Measurements from ENCODE around the gene TMEM121. TPM values are rescaled to one million over a fixed set of nuclear protein-coding genes. Genes with fewer than 3 reads are reported as not detected.
"Not testable (repeated sequence)": the region's sequence is repeated elsewhere in the genome, so short reads cannot be mapped to it uniquely, and the experiment has no call there.

The TMEM121 gene
- total and polyA plus RNA-seq, 5 donors from 2014 or later, result 1.8 to 5.8 (median 3.7) TPM

GRCh38 chr14:105541218-105541875 lies 15.0 kb downstream of the TMEM121 start:
- Histone ChIP-seq H3K36me3 (ENCODE audit: control insufficient read depth, insufficient read depth, low read length) (no peaks in the 10 kb centered on the region), H3K4me3 (ENCODE audit: low read depth, low read length) (no peak overlapping the region), H3K4me1 (ENCODE audit: control insufficient read depth, insufficient read depth, low read length, poor library complexity, severe bottlenecking) (peaks cover 6% of the 10 kb centered on the region), H3K27me3 (ENCODE audit: control insufficient read depth, insufficient read depth, low read length) (peaks cover 8% of the 10 kb centered on the region), H3K9me3 (ENCODE audit: control insufficient read depth in 2 of 2, low read length in 2 of 2) (peaks cover 0 to 6% of the 10 kb centered on the region in 2 experiments), H3K27ac (ENCODE audit: insufficient read depth, low read length, poor library complexity, severe bottlenecking) (no peak overlapping the region)
- peaks cover 0 to 2% (median 0%) of the 10 kb centered on the region in 4 donors for H3K4me1 Mint-ChIP-seq
- H3K36me3 Mint-ChIP-seq, result no peaks in the 10 kb centered on the region
- H3K9me3 Mint-ChIP-seq, result peaks cover 0 to 2% (median 1%) of the 10 kb centered on the region in 7 donors
- DNase-seq (no peak), ATAC-seq (ENCODE audit: low read depth in 2 of 2) (no peak)
- H3K27me3 Mint-ChIP-seq, result peaks cover 18% of the 10 kb centered on the region
- H3K4me3 Mint-ChIP-seq, result no peak overlapping the region
- no peak overlapping the region for H3K27ac Mint-ChIP-seq

GRCh38 chr14:105545676-105546075 lies 19.3 kb downstream of the TMEM121 start:
- H3K27me3 Mint-ChIP-seq; H3K4me3 ChIP-seq (ENCODE audit: low read depth, low read length); H3K9me3 Mint-ChIP-seq; H3K36me3 Mint-ChIP-seq; H3K4me1 ChIP-seq (ENCODE audit: control insufficient read depth, insufficient read depth, low read length, poor library complexity, severe bottlenecking); H3K36me3 ChIP-seq (ENCODE audit: control insufficient read depth, insufficient read depth, low read length); H3K27me3 ChIP-seq (ENCODE audit: control insufficient read depth, insufficient read depth, low read length); ATAC-seq (ENCODE audit: low read depth in 2 of 2); H3K27ac ChIP-seq (ENCODE audit: insufficient read depth, low read length, poor library complexity, severe bottlenecking); H3K4me3 Mint-ChIP-seq; H3K27ac Mint-ChIP-seq; H3K4me1 Mint-ChIP-seq; DNase-seq; H3K9me3 ChIP-seq (ENCODE audit: control insufficient read depth in 2 of 2, low read length in 2 of 2): not testable (repeated sequence)

- H3K9me3 Mint-ChIP-seq, DNase-seq: not testable (repeated sequence)
Measured at GRCh38 chr14:105546410-105546809, 20.0 kb downstream of the TMEM121 start.

GRCh38 chr14:105547072-105547471 lies 20.7 kb downstream of the TMEM121 start:
- H3K4me1 Mint-ChIP-seq; H3K4me1 ChIP-seq (ENCODE audit: control insufficient read depth, insufficient read depth, low read length, poor library complexity, severe bottlenecking); ATAC-seq (ENCODE audit: low read depth in 2 of 2); H3K27ac Mint-ChIP-seq; H3K27ac ChIP-seq (ENCODE audit: insufficient read depth, low read length, poor library complexity, severe bottlenecking); H3K9me3 Mint-ChIP-seq; H3K9me3 ChIP-seq (ENCODE audit: control insufficient read depth in 2 of 2, low read length in 2 of 2); H3K27me3 Mint-ChIP-seq; DNase-seq; H3K27me3 ChIP-seq (ENCODE audit: control insufficient read depth, insufficient read depth, low read length); H3K4me3 Mint-ChIP-seq; H3K36me3 ChIP-seq (ENCODE audit: control insufficient read depth, insufficient read depth, low read length); H3K36me3 Mint-ChIP-seq; H3K4me3 ChIP-seq (ENCODE audit: low read depth, low read length): not testable (repeated sequence)

More at GRCh38 chr14:105546410-105546809, 20.0 kb downstream of the TMEM121 start:
- not testable (repeated sequence) for H3K4me1 Mint-ChIP-seq; H3K9me3 ChIP-seq (ENCODE audit: control insufficient read depth in 2 of 2, low read length in 2 of 2); H3K36me3 ChIP-seq (ENCODE audit: control insufficient read depth, insufficient read depth, low read length); H3K4me1 ChIP-seq (ENCODE audit: control insufficient read depth, insufficient read depth, low read length, poor library complexity, severe bottlenecking); ATAC-seq (ENCODE audit: low read depth in 2 of 2); H3K4me3 Mint-ChIP-seq; H3K27me3 Mint-ChIP-seq; H3K27ac ChIP-seq (ENCODE audit: insufficient read depth, low read length, poor library complexity, severe bottlenecking); H3K27me3 ChIP-seq (ENCODE audit: control insufficient read depth, insufficient read depth, low read length); H3K4me3 ChIP-seq (ENCODE audit: low read depth, low read length); H3K27ac Mint-ChIP-seq; H3K36me3 Mint-ChIP-seq

GRCh38 chr14:105547741-105548169 lies 21.4 kb downstream of the TMEM121 start:
- Mint-ChIP-seq H3K9me3 (peaks cover 0 to 2% (median 0%) of the 10 kb centered on the region in 7 donors), H3K27me3 (peaks cover 10% of the 10 kb centered on the region), H3K4me1 (no peaks in the 10 kb centered on the region), H3K27ac (no peak overlapping the region), H3K4me3 (no peak overlapping the region), H3K36me3 (no peaks in the 10 kb centered on the region)
- no peak for DNase-seq
- Histone ChIP-seq H3K4me3 (ENCODE audit: low read depth, low read length) (no peak overlapping the region), H3K36me3 (ENCODE audit: control insufficient read depth, insufficient read depth, low read length) (no peaks in the 10 kb centered on the region), H3K4me1 (ENCODE audit: control insufficient read depth, insufficient read depth, low read length, poor library complexity, severe bottlenecking) (no peaks in the 10 kb centered on the region), H3K27me3 (ENCODE audit: control insufficient read depth, insufficient read depth, low read length) (peaks cover 8% of the 10 kb centered on the region), H3K27ac (ENCODE audit: insufficient read depth, low read length, poor library complexity, severe bottlenecking) (no peak overlapping the region), H3K9me3 (ENCODE audit: control insufficient read depth in 2 of 2, low read length in 2 of 2) (peaks cover 0 to 6% of the 10 kb centered on the region in 2 experiments)
- ATAC-seq (ENCODE audit: low read depth in 2 of 2), result no peak

- ATAC-seq (ENCODE audit: low read depth in 2 of 2), result no peak
- Histone ChIP-seq H3K9me3 (ENCODE audit: control insufficient read depth in 2 of 2, low read length in 2 of 2) (no peaks in the 10 kb centered on the region), H3K4me1 (ENCODE audit: control insufficient read depth, insufficient read depth, low read length, poor library complexity, severe bottlenecking) (no peaks in the 10 kb centered on the region), H3K27me3 (ENCODE audit: control insufficient read depth, insufficient read depth, low read length) (no peaks in the 10 kb centered on the region), H3K4me3 (ENCODE audit: low read depth, low read length) (no peak overlapping the region), H3K36me3 (ENCODE audit: control insufficient read depth, insufficient read depth, low read length) (no peaks in the 10 kb centered on the region), H3K27ac (ENCODE audit: insufficient read depth, low read length, poor library complexity, severe bottlenecking) (no peak overlapping the region)
- H3K36me3 Mint-ChIP-seq, result no peaks in the 10 kb centered on the region
- no peak overlapping the region for H3K4me3 Mint-ChIP-seq
- no peaks in the 10 kb centered on the region for H3K9me3 Mint-ChIP-seq
- H3K4me1 Mint-ChIP-seq, result no peaks in the 10 kb centered on the region
- H3K27ac Mint-ChIP-seq, result no peak overlapping the region
- DNase-seq, result no peak
- peaks cover 10% of the 10 kb centered on the region for H3K27me3 Mint-ChIP-seq
Measured at GRCh38 chr14:105549481-105549880, 23.1 kb downstream of the TMEM121 start.

GRCh38 chr14:105554022-105554421 lies 27.6 kb downstream of the TMEM121 start:
- Histone ChIP-seq H3K9me3 (ENCODE audit: control insufficient read depth in 2 of 2, low read length in 2 of 2) (no peaks in the 10 kb centered on the region), H3K27ac (ENCODE audit: insufficient read depth, low read length, poor library complexity, severe bottlenecking) (no peak overlapping the region), H3K36me3 (ENCODE audit: control insufficient read depth, insufficient read depth, low read length) (no peaks in the 10 kb centered on the region), H3K27me3 (ENCODE audit: control insufficient read depth, insufficient read depth, low read length) (no peaks in the 10 kb centered on the region), H3K4me1 (ENCODE audit: control insufficient read depth, insufficient read depth, low read length, poor library complexity, severe bottlenecking) (no peaks in the 10 kb centered on the region), H3K4me3 (ENCODE audit: low read depth, low read length) (no peak overlapping the region)
- Mint-ChIP-seq H3K36me3 (no peaks in the 10 kb centered on the region), H3K9me3 (no peaks in the 10 kb centered on the region), H3K4me1 (no peaks in the 10 kb centered on the region), H3K4me3 (no peak overlapping the region), H3K27ac (no peak overlapping the region), H3K27me3 (peaks cover 15% of the 10 kb centered on the region)
- no peak for DNase-seq
- no peak for ATAC-seq (ENCODE audit: low read depth in 2 of 2)

GRCh38 chr14:105554523-105554922 lies 28.1 kb downstream of the TMEM121 start:
- H3K9me3 ChIP-seq (ENCODE audit: control insufficient read depth in 2 of 2, low read length in 2 of 2), result no peaks in the 10 kb centered on the region
- Mint-ChIP-seq H3K36me3 (no peaks in the 10 kb centered on the region), H3K27ac (no peak overlapping the region), H3K27me3 (peaks cover 15% of the 10 kb centered on the region), H3K9me3 (no peaks in the 10 kb centered on the region), H3K4me1 (no peaks in the 10 kb centered on the region), H3K4me3 (no peak overlapping the region)
- H3K4me1 ChIP-seq (ENCODE audit: control insufficient read depth, insufficient read depth, low read length, poor library complexity, severe bottlenecking), result no peaks in the 10 kb centered on the region
- no peaks in the 10 kb centered on the region for H3K27me3 ChIP-seq (ENCODE audit: control insufficient read depth, insufficient read depth, low read length)
- H3K27ac ChIP-seq (ENCODE audit: insufficient read depth, low read length, poor library complexity, severe bottlenecking), result no peak overlapping the region
- H3K4me3 ChIP-seq (ENCODE audit: low read depth, low read length), result no peak overlapping the region
- no peaks in the 10 kb centered on the region for H3K36me3 ChIP-seq (ENCODE audit: control insufficient read depth, insufficient read depth, low read length)
- no peak for ATAC-seq (ENCODE audit: low read depth in 2 of 2)
- DNase-seq, result no peak

All from CD4-positive, CD25-positive, alpha-beta regulatory T cell (primary cell).